Suprapubic skin (tissue), 4 donors: ENCODE results near the gene DEGS2. TPM values are rescaled to one million over a fixed set of nuclear protein-coding genes. Genes with fewer than 3 reads are reported as not detected.

Experiments
- DNase-seq, 2 donors: peaks; one replicate each; pipeline ENCODE4 v3.0.0-alpha.2; 2019; ENCODE audit warnings: low spot score in 2 of 2
- H3K27ac ChIP-seq: fragments of 200-600 bp; sonication (generic); one replicate; pipeline ENCODE4 v1.5.1; 2019
- H3K27me3 ChIP-seq: fragments of 200-600 bp; sonication (generic); one replicate; pipeline ENCODE4 v1.5.1; 2019
- H3K36me3 ChIP-seq: fragments of 200-600 bp; sonication (generic); one replicate; pipeline ENCODE4 v1.5.1; 2019
- H3K4me1 ChIP-seq: fragments of 200-600 bp; sonication (generic); one replicate; pipeline ENCODE4 v1.5.1; 2019
- H3K4me3 ChIP-seq: fragments of 200-600 bp; sonication (generic); one replicate; pipeline ENCODE4 v1.5.1; 2019; ENCODE audit warnings: mild to moderate bottlenecking
- H3K9me3 ChIP-seq: fragments of 200-600 bp; sonication (generic); one replicate; pipeline ENCODE4 v1.5.1; 2019
- CTCF ChIP-seq, 2 donors: fragments of 200-600 bp in 1 of 2; fragments of 450-650 bp in 1 of 2; sonication (generic) in 1 of 2; IDR thresholded peaks; one replicate each; pipeline ENCODE4 v1.5.1; 2016 to 2019; ENCODE audit warnings: antibody characterized with exemption in 2 of 2, mild to moderate bottlenecking in 1 of 2, moderate library complexity in 1 of 2
- EP300 ChIP-seq: sonication (generic); formaldehyde crosslinking; IDR thresholded peaks from one replicate; pipeline ENCODE4 v1.6.1; 2017; ENCODE audit warnings: antibody characterized with exemption
- POLR2A ChIP-seq, 2 donors: fragments of 450-650 bp; IDR thresholded peaks; one replicate each; pipeline ENCODE4 v1.6.1; 2017; ENCODE audit warnings: antibody characterized with exemption in 2 of 2, mild to moderate bottlenecking in 2 of 2, moderate library complexity in 2 of 2
- POLR2AphosphoS5 ChIP-seq, 3 donors: sonication (generic); formaldehyde crosslinking; IDR thresholded peaks; one replicate each; pipeline ENCODE4 v1.6.1; 2017; ENCODE audit warnings: antibody characterized with exemption in 3 of 3
- WGBS: methylation state at CpG from one replicate; pipeline ENCODE4 v1.1.5; 2018; 5-methylcytosine and 5-hydroxymethylcytosine counted together
- total RNA-seq, 4 donors: library from RNA; depleted of rRNA; stranded (reverse); fragments of >200 nt; gene quantifications; one replicate each; pipeline ENCODE4 v1.1.0, GENCODE V29; 2016

The DEGS2 gene
- total RNA-seq, 4 donors from 2014 or later: 78.9 to 130 (median 108) TPM

- no peak for DNase-seq
- no peak for TF ChIP-seq POLR2AphosphoS5 (IDR thresholded peaks at IDR 0.05)
- TF ChIP-seq EP300: no peak
- no peak for TF ChIP-seq POLR2A (IDR thresholded peaks at IDR 0.05)
- no peak for TF ChIP-seq CTCF (IDR thresholded peaks at IDR 0.05)
- Histone ChIP-seq H3K27me3 (no peaks in the 10 kb centered on the region), H3K36me3 (no peaks in the 10 kb centered on the region), H3K27ac (no peak overlapping the region), H3K9me3 (no peaks in the 10 kb centered on the region), H3K4me1 (no peaks in the 10 kb centered on the region), H3K4me3 (no peak overlapping the region)
- 59% methylated on average over 3 of the region's 3 CpGs for WGBS
These were observed 43.3 kb downstream of the DEGS2 start for GRCh38 chr14:100116134-100116533.

GRCh38 chr14:100115726-100116125 lies 43.7 kb downstream of the DEGS2 start:
- Histone ChIP-seq H3K27me3 (no peaks in the 10 kb centered on the region), H3K27ac (no peak overlapping the region), H3K36me3 (no peaks in the 10 kb centered on the region), H3K4me1 (no peaks in the 10 kb centered on the region), H3K4me3 (no peak overlapping the region), H3K9me3 (no peaks in the 10 kb centered on the region)
- no peak for DNase-seq
- 95% methylated on average over 4 of the region's 8 CpGs for WGBS
- TF ChIP-seq EP300 (no peak), POLR2A (IDR thresholded peaks at IDR 0.05) (no peak), CTCF (IDR thresholded peaks at IDR 0.05) (no peak), POLR2AphosphoS5 (IDR thresholded peaks at IDR 0.05) (no peak)

GRCh38 chr14:100115236-100115635 lies 44.2 kb downstream of the DEGS2 start:
- Histone ChIP-seq H3K27ac (no peak overlapping the region), H3K9me3 (no peaks in the 10 kb centered on the region), H3K4me1 (no peaks in the 10 kb centered on the region), H3K4me3 (no peak overlapping the region), H3K36me3 (no peaks in the 10 kb centered on the region), H3K27me3 (no peaks in the 10 kb centered on the region)
- TF ChIP-seq POLR2A (IDR thresholded peaks at IDR 0.05) (no peak), CTCF (IDR thresholded peaks at IDR 0.05) (no peak), POLR2AphosphoS5 (IDR thresholded peaks at IDR 0.05) (no peak), EP300 (no peak)
- WGBS: 97% methylated on average over 6 of the region's 6 CpGs
- DNase-seq: no peak

- 90% methylated on average over 11 of the region's 13 CpGs for WGBS
These were observed 45.2 kb downstream of the DEGS2 start for GRCh38 chr14:100114109-100114765.

More at GRCh38 chr14:100114109-100114765, 45.2 kb downstream of the DEGS2 start:
- Histone ChIP-seq H3K4me1 (no peaks in the 10 kb centered on the region), H3K27me3 (no peaks in the 10 kb centered on the region), H3K9me3 (no peaks in the 10 kb centered on the region), H3K36me3 (no peaks in the 10 kb centered on the region), H3K27ac (no peak overlapping the region), H3K4me3 (no peak overlapping the region)
- no peak for TF ChIP-seq POLR2A (IDR thresholded peaks at IDR 0.05)
- TF ChIP-seq CTCF (IDR thresholded peaks at IDR 0.05): no peak
- no peak for TF ChIP-seq POLR2AphosphoS5 (IDR thresholded peaks at IDR 0.05)
- TF ChIP-seq EP300: no peak
- DNase-seq: no peak
